Testis (tissue), 3 donors: ENCODE measurements around the gene SYK. TPM values are rescaled to one million over a fixed set of nuclear protein-coding genes. Genes with fewer than 3 reads are reported as not detected.
"Not testable (repeated sequence)": the region's sequence is repeated elsewhere in the genome, so short reads cannot be mapped to it uniquely, and the experiment has no call there.

Source experiments
- DNase-seq: peaks from one replicate; pipeline ENCODE4 v3.0.0-alpha.2; 2019
- H3K27ac ChIP-seq, 2 donors: fragments of 200-600 bp; sonication (generic); one replicate each; pipeline ENCODE4 v1.5.1; 2019
- H3K27me3 ChIP-seq: fragments of 200-600 bp; sonication (generic); one replicate; pipeline ENCODE4 v1.5.1; 2019
- H3K36me3 ChIP-seq: fragments of 200-600 bp; sonication (generic); one replicate; pipeline ENCODE4 v1.5.1; 2017; ENCODE audit warnings: low read depth; ENCODE audit errors: missing control alignments
- H3K4me1 ChIP-seq: fragments of 200-600 bp; sonication (generic); one replicate; pipeline ENCODE4 v1.5.1; 2019
- H3K4me3 ChIP-seq, 2 donors: fragments of 200-600 bp; sonication (generic); one replicate each; pipeline ENCODE4 v1.5.1; 2017 to 2019
- H3K9me3 ChIP-seq: fragments of 200-600 bp; sonication (generic); one replicate; pipeline ENCODE4 v1.5.1; 2017
- CTCF ChIP-seq, 3 experiments: fragments of 450-650 bp in 2 of 3; fragments of 200-600 bp in 1 of 3; sonication (generic) in 1 of 3; IDR thresholded peaks; one replicate each; pipeline ENCODE4 v1.5.1; 2016 to 2019; ENCODE audit warnings: antibody characterized with exemption in 3 of 3, mild to moderate bottlenecking in 2 of 3, moderate library complexity in 1 of 3
- POLR2A ChIP-seq: fragments of 450-650 bp; IDR thresholded peaks from one replicate; pipeline ENCODE4 v1.6.1; 2017; ENCODE audit warnings: antibody characterized with exemption, mild to moderate bottlenecking, moderate library complexity
- WGBS, 2 donors: methylation state at CpG; one replicate each; pipeline ENCODE4 v1.1.5; 2018; 5-methylcytosine and 5-hydroxymethylcytosine counted together
- intact Hi-C: fragments of 100-400 bp; cut with DNase I; formaldehyde crosslinking; loops from one replicate; pipeline ENCODE4 v1.15.1; 2023; ENCODE audit warnings: low total_unique reads
- polyA plus RNA-seq: library from polyadenylated mRNA; stranded (reverse); fragments of 350-450 nt; fragmentation: Illumina TruSeq; extraction: RNeasy Lipid Tissue Mini Kit (QIAGEN cat#74804); gene quantifications from one replicate; pipeline ENCODE4 v1.2.3, GENCODE V29; 2014; ENCODE audit warnings: low read depth, low replicate concordance; ENCODE audit not compliant: insufficient read depth
- total RNA-seq, 2 donors: library from RNA; depleted of rRNA; stranded (reverse); fragments of >200 nt; gene quantifications; one replicate each; pipeline ENCODE4 v1.2.3, GENCODE V29; 2016

SYK gene
- total and polyA plus RNA-seq, 3 donors from 2014 or later: 22.0 to 51.1 (median 30.8) TPM

- no peak for DNase-seq
- intact Hi-C loops: no loop called here
- Histone ChIP-seq H3K4me1 (no peaks in the 10 kb centered on the region), H3K27me3 (no peaks in the 10 kb centered on the region), H3K4me3 (no peak overlapping the region), H3K27ac (no peak overlapping the region), H3K9me3 (no peaks in the 10 kb centered on the region), H3K36me3 (no peaks in the 10 kb centered on the region)
- WGBS, 2 donors: 100% methylated on average over 4 of the region's 4 CpGs; no CpG with 5 or more reads in 1 of the 2 donors
- TF ChIP-seq CTCF (IDR thresholded peaks at IDR 0.05): no peak
- no peak for TF ChIP-seq POLR2A
Measured at GRCh38 chr9:90882991-90883600, 81.5 kb downstream of the SYK start.

- no peaks in the 10 kb centered on the region for H3K36me3 ChIP-seq
- intact Hi-C loops: no loop called here
- H3K4me1 ChIP-seq: no peaks in the 10 kb centered on the region
- no peak overlapping the region for H3K4me3 ChIP-seq
- WGBS, 2 donors: 86 to 100% methylated on average over 2 of the region's 2 CpGs
- DNase-seq: no peak
- TF ChIP-seq CTCF (IDR thresholded peaks at IDR 0.05) (no peak), POLR2A (no peak)
- H3K27ac ChIP-seq: no peak overlapping the region
- H3K27me3 ChIP-seq: no peaks in the 10 kb centered on the region
- no peaks in the 10 kb centered on the region for H3K9me3 ChIP-seq
Measured at GRCh38 chr9:90883661-90884060, 82.0 kb downstream of the SYK start.

- intact Hi-C loops: no loop called here
- Histone ChIP-seq H3K36me3 (no peaks in the 10 kb centered on the region), H3K9me3 (no peaks in the 10 kb centered on the region), H3K27ac (no peak overlapping the region), H3K4me3 (no peak overlapping the region), H3K27me3 (no peaks in the 10 kb centered on the region), H3K4me1 (no peaks in the 10 kb centered on the region)
- no peak for DNase-seq
- 69 to 76% methylated on average over 8 of the region's 8 CpGs for WGBS, 2 donors
- TF ChIP-seq CTCF (IDR thresholded peaks at IDR 0.05) (no peak), POLR2A (no peak)
Measured at GRCh38 chr9:90884178-90884577, 82.6 kb downstream of the SYK start.

- intact Hi-C loops, H3K9me3 ChIP-seq, H3K4me3 ChIP-seq: not testable (repeated sequence)
Measured at GRCh38 chr9:90886868-90887267, 85.2 kb downstream of the SYK start.

GRCh38 chr9:90888941-90889340 is 87.3 kb downstream of the SYK start:
- Histone ChIP-seq H3K27ac (no peak overlapping the region), H3K9me3 (no peaks in the 10 kb centered on the region), H3K27me3 (no peaks in the 10 kb centered on the region), H3K4me3 (no peak overlapping the region), H3K4me1 (no peaks in the 10 kb centered on the region), H3K36me3 (no peaks in the 10 kb centered on the region)
- DNase-seq: no peak
- TF ChIP-seq POLR2A: no peak
- no peak for TF ChIP-seq CTCF (IDR thresholded peaks at IDR 0.05)
- intact Hi-C loops: no loop called here
- WGBS, 2 donors: 94 to 95% methylated on average over 6 to 8 of the region's 8 CpGs

More at GRCh38 chr9:90886868-90887267, 85.2 kb downstream of the SYK start:
- DNase-seq, H3K27ac ChIP-seq, H3K4me1 ChIP-seq, H3K27me3 ChIP-seq, H3K36me3 ChIP-seq: not testable (repeated sequence)
